ENCODE data around the gene FRAT1.

DNA sequence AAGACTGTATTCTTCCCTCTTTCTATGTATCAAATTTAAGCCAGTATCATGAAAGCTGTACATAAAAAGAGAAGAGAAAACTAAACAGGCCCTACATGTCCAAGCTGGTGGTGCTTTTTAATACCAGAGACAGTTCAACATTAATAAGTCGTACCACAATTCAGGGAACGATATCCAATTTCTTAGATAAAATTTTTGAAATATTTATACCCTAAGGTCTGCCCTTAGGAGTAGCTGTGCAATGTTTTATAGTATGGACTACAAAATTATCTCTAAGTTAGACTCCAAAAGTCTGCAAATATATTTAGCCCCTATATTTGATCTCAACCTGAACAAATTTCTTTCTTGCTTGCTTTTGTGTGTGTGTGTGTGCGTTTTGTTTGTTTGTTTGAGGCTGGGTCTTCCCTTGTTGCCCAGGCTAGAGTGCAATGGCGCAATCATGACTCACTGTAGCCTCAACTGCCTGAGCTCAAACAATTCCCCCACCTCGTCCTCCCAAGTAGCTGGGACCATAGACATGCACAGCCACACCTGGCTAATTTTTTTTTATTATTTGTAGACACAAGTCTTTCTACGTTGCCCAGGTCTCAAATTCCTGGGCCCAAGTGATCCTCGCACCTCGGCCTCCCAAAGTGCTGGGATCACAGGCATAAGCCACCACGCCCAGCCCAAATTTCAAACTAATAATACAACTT is 39.8 kb upstream of the FRAT1 start:
- TF ChIP-seq POLR2A (IDR thresholded peaks at IDR 0.05; ENCODE audit: borderline replicate concordance, extremely low read depth, insufficient read depth, insufficient read length) (no peak), POLR2AphosphoS5 (IDR thresholded peaks at IDR 0.05; ENCODE audit: low read depth, low read length) (no peak), ELF1 (IDR thresholded peaks at IDR 0.05; ENCODE audit: borderline replicate concordance, low read depth) (no peak), EZH2 (IDR thresholded peaks at IDR 0.05) (no peak)
- TF ChIP-seq, protein P1, sequence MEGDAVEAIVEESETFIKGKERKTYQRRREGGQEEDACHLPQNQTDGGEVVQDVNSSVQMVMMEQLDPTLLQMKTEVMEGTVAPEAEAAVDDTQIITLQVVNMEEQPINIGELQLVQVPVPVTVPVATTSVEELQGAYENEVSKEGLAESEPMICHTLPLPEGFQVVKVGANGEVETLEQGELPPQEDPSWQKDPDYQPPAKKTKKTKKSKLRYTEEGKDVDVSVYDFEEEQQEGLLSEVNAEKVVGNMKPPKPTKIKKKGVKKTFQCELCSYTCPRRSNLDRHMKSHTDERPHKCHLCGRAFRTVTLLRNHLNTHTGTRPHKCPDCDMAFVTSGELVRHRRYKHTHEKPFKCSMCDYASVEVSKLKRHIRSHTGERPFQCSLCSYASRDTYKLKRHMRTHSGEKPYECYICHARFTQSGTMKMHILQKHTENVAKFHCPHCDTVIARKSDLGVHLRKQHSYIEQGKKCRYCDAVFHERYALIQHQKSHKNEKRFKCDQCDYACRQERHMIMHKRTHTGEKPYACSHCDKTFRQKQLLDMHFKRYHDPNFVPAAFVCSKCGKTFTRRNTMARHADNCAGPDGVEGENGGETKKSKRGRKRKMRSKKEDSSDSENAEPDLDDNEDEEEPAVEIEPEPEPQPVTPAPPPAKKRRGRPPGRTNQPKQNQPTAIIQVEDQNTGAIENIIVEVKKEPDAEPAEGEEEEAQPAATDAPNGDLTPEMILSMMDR (IDR thresholded peaks at IDR 0.05 in 2 of 3, conservative IDR thresholded peaks at IDR 0.05 in 1 of 3; ENCODE audit: borderline replicate concordance in 1 of 3, insufficient read depth in 1 of 3, low read depth in 2 of 3, low read length in 2 of 3) = no peak
- TF ChIP-seq, protein P2, sequence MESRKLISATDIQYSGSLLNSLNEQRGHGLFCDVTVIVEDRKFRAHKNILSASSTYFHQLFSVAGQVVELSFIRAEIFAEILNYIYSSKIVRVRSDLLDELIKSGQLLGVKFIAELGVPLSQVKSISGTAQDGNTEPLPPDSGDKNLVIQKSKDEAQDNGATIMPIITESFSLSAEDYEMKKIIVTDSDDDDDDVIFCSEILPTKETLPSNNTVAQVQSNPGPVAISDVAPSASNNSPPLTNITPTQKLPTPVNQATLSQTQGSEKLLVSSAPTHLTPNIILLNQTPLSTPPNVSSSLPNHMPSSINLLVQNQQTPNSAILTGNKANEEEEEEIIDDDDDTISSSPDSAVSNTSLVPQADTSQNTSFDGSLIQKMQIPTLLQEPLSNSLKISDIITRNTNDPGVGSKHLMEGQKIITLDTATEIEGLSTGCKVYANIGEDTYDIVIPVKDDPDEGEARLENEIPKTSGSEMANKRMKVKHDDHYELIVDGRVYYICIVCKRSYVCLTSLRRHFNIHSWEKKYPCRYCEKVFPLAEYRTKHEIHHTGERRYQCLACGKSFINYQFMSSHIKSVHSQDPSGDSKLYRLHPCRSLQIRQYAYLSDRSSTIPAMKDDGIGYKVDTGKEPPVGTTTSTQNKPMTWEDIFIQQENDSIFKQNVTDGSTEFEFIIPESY (IDR thresholded peaks at IDR 0.05; ENCODE audit: extremely low read depth, insufficient replicate concordance, low read length) = no peak

Data from HCT116 (cell line).